ENCODE results near the gene DNAL1.

Gene DNAL1

GRCh38 chr14:73725116-73726024 lies 80.6 kb downstream of the DNAL1 start:
- DNase-seq, result no peak

GRCh38 chr14:73726025-73726961 lies 81.5 kb downstream of the DNAL1 start:
- no peak for DNase-seq

DNA sequence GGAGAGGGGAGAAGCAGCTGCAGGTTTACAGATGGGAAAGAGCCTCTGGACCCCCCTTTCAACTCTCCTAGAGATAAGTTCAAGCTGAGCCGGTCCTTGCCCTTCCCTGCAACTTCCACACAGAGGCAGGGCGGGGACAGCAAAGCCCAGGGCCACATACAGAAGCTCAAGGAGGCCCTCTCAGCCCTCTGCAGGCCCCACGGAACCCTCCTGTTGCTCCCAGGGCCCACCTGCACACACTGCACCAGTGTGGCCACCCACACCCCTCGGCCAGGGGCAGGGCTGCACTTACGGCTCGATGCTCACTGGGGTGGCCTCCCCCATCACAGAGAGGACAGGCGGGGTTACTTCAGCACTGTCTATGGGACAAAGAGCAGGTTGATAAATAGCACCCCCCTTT lies 82.4 kb downstream of the DNAL1 start:
- no peak for DNase-seq

DNA sequence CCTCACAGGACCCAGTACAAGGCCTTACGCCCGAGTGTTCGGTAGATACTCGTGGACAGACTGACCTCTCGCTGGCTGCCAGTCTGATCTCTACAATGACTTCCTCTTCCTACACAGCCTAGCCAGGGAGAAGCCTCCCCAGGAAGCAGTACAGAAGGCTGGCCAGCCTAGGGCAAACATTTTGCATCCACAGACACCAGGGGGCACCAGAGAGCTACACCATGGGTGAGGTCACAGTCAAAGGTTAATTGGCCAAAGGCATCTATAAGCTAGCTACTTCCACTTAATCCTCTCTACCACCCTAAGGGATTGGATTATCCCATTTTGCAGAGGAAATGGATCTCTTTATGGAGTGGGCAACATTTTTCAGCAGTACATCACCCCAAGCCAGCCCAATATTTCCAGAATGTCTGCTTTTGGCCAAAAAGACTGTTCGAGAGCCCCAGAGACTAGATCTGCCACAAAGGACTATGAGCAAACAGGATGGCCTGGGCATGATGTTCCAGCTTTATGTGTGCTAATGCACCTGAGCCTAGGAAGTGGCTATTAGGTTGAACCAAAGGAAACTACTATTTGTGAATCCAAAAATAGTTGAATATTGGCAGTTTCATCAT lies 84.0 kb downstream of the DNAL1 start:
- peak; percentile 80 for DNase-seq

DNA sequence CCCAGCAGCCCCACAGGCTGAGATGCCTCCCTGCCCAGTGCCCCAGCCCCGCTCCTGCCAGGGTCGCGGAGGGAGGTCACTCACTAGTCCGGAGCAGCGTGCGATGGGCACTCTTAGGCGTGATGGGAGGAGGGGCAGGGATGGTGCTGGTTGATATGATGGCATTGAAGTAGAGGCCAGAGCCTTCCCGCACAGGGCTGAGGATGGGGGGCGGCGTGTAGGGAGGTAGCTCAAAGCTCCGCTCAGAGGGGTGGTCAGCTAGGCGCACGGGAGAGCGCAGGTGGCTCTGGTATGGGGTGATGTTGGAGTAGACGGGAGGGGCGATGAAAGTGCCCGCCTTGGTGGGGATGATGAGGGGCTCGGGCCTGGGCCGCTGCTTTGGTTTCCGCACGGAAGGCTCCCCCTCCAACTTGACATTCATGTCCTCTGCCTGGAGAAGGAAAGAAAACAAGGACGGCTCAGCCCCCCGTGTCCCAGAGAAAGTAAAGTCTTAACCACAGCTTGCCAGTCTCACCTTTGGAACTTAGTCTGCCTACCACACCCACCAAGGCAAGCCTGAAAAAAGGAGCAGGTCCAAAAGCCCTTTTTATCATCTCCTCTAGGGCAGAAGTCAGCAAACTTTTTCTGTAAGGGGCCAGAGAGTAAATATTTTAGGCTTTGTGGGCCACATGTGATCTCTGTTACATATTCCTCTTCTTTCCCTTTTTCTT lies 84.9 kb downstream of the DNAL1 start:
- DNase-seq, result no peak

DNA sequence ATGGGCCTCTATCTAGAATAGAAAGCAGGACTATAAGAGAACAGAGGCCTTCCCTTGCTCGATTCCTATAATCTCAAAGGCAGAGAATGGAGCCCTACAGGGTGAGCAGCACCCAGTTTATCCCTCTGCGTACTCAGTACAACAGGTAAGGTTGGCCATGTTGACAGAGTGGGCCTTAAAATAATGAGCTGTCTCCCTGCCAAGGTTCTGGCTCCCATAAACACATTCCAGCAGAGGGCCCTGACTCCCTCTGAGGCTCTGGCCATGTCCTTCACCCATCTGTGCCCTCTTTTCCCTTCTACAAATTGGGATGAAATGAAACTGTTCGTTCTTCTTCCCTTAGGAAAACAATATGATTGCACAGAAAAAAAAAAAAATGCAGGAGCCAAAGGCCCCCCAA lies 86.3 kb downstream of the DNAL1 start:
- DNase-seq, result no peak

DNA sequence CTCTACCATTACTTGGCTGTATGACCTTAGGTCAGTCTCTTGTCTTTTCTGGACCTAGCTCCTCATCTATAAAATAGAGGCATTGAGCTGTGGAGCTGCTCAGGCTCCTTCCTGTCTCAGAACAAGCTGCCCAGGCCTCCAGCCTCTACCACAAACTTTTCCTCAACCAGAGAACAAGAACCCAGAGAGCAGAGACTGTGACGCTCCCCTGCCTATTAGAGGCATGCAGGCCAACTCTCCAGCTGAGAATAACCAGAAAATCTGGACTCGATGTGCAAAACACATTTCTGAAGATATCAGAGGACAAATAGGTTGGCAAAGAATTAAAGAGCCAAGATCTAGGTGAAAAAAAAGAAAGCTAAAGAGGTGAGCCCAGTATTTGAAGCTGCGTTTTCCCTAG lies 87.2 kb downstream of the DNAL1 start:
- DNase-seq, result no peak

DNA sequence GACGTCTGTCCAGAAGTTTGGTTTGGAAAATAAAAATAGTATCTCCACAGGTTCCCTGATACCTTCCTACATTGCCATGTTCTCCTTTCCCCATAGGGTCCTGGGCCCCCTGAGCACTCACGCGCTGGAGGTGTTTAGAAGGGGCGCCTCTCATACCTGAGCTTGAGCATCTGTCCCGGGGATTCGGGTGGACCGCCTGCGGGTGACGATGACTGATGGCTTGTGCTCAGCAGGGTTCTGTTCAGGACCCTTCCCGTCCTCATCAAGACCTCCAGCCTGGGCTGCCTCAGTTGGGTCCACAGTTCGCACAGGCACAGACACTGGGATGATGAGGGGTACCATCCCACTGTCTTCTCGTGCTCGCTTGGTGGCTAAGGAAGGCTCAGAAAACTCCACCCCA lies 92.1 kb downstream of the DNAL1 start:
- no peak for DNase-seq

DNA sequence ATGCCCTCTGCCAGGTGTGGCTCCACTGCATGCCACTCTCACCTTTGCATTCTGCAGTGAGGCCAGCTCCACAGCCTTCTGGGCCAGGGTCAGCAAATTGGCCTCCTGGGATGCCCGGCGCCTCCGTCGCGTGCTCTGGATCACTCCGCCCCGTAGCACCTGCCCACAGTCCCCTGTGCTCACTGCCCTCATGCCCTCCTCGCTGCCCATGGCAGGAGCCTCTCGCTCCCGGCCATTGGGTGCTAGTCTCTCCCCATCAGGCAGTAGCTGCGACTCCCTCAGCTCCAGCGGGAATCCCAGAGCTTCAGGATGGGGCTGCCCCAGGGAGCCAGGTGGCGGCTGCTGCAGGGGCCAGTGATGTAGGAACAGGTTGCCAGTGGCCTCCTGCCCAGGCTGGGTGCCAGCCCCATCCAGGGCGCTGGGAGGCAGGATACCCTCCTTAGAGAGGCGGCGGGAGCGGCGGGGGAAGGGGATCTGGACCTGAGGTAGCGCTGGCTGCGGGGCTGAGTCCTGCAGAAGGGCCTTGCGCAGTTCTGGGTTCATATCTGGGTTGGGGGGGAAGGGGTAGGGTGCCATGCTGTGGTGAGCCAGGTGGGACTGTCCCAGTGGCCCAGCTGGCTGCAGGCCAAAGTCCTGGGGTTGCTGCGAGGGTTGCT lies 93.9 kb downstream of the DNAL1 start:
- no peak for DNase-seq

DNA sequence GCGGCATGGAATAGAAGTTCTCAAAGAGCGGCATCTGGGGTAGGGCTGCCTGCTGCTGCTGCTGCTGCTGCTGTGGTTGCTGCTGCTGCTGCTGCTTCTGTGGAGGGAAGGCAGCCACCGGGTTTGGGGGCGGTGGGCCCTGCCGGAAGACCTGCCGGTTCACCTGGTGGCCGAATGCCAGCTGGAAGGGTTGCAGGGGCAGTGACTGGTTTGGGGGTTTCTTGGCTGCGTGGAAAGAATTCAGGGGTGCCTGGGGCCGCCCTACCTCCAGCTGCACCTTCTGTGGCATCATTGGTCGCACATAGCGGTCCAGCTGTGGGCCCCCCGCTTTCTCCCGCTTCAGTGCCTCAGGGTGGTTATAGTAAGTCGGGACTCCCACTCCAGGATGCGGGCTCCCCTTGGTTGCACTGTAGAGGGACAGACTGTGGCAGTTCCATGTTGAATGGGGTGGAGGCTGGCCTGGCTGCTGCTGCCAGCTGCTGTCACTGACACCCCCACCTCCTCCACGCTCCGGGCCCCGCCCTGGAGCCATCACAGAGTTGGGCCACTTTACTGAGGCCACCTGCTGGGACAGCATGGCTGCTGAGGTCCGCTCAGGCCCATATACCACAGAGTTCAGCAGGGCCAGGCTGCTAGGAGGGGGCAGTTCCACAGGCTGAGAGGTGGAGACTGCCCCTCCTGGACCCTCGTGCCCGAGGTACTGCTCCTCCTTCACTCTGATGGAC lies 94.5 kb downstream of the DNAL1 start:
- no peak for DNase-seq

DNA sequence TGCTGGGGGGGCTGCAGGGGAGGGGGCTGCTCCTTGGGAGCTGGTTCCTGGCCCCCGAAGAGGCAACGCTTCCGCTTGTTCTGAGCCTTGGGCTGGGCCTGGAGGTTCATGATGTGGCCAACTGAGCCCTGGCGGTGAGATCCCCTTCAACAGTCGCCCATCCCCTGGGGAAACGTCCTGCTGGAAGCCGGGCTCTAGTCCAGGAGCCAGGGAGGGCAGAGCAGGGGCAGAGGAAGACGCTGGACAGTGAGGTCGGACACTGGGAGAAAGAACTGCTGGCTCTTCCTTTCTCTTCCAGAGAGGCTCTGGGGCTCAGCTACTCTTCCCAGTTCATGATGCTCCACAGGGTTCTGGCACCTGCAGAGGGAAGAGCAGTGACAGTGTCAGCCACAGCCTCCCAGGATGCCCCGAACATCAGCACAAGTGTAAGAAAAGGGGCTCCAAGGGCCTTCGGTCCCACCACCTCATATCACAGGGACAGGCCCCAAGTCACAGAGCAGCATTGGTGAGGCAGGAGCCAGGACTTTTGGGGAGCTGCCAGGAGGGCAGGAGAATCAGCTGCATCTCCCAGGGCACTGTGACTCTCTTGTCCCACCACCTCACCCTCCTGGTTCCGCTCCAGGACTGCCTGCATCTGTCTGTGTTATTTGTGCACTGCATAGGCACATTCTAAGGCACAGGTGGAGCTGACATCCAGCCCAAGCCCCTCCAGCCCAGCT lies 95.3 kb downstream of the DNAL1 start:
- no peak for DNase-seq

DNA sequence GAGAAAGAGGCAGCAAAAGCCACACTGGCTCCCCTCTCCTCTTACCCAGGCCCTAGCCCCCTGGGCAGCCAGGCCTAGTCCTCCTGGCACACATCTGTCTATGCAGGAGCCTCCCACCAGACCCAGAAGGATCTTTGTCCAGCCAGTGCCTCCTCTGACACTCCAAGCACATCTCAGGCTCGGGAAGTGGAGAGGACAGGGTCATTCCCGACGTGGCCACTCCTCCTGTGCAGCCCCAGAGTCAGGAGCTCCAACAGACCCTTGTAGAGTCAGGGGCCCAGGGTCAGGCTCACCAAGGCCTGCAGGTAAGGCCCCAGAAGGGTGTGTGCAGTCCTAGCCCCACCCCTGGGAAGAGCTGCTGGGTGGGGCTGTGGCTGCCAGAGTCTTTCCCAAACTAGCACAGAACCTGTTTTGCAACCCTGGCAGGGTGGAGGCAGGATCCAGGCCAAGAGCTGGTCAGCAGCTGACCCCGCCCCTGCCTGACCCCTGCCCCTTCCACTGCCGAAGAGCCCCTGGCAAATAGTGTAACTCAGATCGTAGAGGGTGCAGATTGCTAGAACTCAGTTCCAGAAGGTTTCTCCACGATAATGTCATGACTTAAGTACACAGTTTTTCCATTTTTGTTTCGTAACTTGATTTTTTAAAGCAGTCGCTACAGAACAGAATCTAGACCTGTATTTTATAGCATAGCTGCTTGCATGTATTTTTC lies 96.0 kb downstream of the DNAL1 start:
- no peak for DNase-seq

GRCh38 chr14:73741386-73741875 lies 96.6 kb downstream of the DNAL1 start:
- peak; percentile 70 for DNase-seq

GRCh38 chr14:73741876-73742519 lies 97.2 kb downstream of the DNAL1 start:
- DNase-seq, result peak; percentile 36

GRCh38 chr14:73742520-73743238 lies 97.9 kb downstream of the DNAL1 start:
- no peak for DNase-seq

DNA sequence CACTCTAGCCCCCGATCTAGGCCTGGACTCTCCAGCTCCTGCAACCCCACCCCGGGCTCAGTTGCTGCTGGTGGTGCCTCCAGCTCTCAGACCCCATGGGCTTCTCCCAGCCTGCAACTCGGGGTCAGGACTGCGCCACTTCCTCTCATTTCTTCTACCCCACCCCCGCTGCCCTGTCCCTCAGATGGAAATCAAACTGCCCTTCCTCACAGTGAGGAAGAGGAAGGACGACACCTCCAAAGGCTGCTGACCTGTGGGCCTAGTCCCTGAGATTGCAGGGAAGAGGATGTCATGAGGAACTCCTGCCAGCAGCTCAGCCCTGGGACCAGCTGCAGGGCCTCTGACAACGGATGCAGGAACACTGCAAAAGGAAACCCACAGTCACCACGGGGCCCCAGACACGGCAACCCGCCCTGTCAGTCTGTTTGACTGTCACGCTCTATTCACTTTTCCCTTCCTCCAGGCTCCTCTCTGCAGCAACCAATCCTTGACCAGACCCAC lies 98.7 kb downstream of the DNAL1 start:
- peak; percentile 60 for DNase-seq

GRCh38 chr14:73744175-73744867 lies 99.5 kb downstream of the DNAL1 start:
- DNase-seq, result no peak

All from CD4-positive, alpha-beta T cell treated with Interleukin-4 for 4 hours (primary cell).